GM06990 (cell line): Measurements from ENCODE around the gene CAMK1D.

Experiments used
- DNase-seq: peaks from one replicate; pipeline ENCODE4 v3.0.0-alpha.2; 2011; ENCODE audit not compliant: insufficient read length; ENCODE audit errors: extremely low read depth
- H3K27me3 ChIP-seq: replicated peaks from 2 replicates; pipeline ENCODE4 v1.6.0; 2011; ENCODE audit warnings: low read length; ENCODE audit not compliant: control insufficient read depth, insufficient read depth
- H3K36me3 ChIP-seq: 2 replicates; pipeline ENCODE4 v1.5.1; 2011; ENCODE audit warnings: low read length; ENCODE audit not compliant: control insufficient read depth, insufficient read depth
- H3K4me3 ChIP-seq: replicated peaks from 2 replicates; pipeline ENCODE4 v1.5.1; 2011; ENCODE audit warnings: low read depth, mild to moderate bottlenecking, control low read depth, low read length
- TF ChIP-seq, protein P1 (sequence below): IDR thresholded peaks from 2 replicates; pipeline ENCODE4 v1.5.1; 2011; ENCODE audit warnings: low read length, control low read depth, mild to moderate bottlenecking, inconsistent platforms; ENCODE audit not compliant: insufficient read depth, poor library complexity, severe bottlenecking

The CAMK1D gene

DNA sequence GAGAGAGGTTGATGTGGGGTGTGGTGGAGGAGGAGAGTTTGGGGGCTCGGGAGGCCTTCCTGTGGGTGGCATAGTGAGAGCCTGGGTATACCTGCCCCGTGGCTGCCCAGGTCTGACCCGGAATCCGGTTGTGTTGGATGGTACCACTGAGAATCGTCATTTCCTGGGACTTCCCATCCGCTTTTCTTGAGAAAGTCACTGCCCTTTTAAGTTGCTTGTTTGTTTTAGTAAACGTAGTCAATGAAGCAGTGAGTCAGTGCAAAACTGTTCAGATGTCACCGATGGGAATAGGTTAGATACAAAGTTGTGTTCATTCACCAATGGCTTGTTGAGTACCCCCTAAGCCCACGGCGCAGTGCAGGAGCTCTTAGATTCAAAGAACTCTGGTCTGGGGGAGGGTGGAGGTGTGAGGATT is 285.8 kb downstream of the CAMK1D start:
- no peaks in the 10 kb centered on the region; the same call in 1 of the 2 replicates for H3K36me3 ChIP-seq
- TF ChIP-seq, protein P1, sequence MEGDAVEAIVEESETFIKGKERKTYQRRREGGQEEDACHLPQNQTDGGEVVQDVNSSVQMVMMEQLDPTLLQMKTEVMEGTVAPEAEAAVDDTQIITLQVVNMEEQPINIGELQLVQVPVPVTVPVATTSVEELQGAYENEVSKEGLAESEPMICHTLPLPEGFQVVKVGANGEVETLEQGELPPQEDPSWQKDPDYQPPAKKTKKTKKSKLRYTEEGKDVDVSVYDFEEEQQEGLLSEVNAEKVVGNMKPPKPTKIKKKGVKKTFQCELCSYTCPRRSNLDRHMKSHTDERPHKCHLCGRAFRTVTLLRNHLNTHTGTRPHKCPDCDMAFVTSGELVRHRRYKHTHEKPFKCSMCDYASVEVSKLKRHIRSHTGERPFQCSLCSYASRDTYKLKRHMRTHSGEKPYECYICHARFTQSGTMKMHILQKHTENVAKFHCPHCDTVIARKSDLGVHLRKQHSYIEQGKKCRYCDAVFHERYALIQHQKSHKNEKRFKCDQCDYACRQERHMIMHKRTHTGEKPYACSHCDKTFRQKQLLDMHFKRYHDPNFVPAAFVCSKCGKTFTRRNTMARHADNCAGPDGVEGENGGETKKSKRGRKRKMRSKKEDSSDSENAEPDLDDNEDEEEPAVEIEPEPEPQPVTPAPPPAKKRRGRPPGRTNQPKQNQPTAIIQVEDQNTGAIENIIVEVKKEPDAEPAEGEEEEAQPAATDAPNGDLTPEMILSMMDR: no peak
- no peak for DNase-seq
- no peaks in the 10 kb centered on the region for H3K27me3 ChIP-seq
- peak overlapping the region; percentile 53 for H3K4me3 ChIP-seq

DNA sequence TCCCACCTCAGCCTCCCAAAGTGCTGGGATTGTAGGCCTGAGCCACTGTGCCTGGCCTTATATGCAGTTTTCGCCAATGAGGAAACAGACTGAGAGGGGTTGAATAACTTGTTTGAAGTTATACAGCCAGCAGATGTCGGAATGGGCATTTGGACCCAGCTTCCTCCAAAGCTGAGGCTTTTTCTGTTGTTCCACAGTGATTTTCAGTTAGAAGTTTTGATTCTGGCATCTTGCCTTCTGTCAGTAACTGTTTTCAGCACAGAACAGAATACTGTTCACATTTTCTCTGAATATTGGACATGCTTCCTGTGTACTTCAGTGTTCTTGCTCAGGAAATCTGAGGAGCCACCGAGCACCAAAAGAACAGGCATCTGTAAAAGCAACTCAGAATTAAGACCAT is 287.2 kb downstream of the CAMK1D start:
- no peaks in the 10 kb centered on the region for H3K27me3 ChIP-seq
- TF ChIP-seq, protein P1: no peak
- H3K4me3 ChIP-seq: no peak overlapping the region
- no peak for DNase-seq
- no peaks in the 10 kb centered on the region; the same call in 1 of the 2 replicates for H3K36me3 ChIP-seq

DNA sequence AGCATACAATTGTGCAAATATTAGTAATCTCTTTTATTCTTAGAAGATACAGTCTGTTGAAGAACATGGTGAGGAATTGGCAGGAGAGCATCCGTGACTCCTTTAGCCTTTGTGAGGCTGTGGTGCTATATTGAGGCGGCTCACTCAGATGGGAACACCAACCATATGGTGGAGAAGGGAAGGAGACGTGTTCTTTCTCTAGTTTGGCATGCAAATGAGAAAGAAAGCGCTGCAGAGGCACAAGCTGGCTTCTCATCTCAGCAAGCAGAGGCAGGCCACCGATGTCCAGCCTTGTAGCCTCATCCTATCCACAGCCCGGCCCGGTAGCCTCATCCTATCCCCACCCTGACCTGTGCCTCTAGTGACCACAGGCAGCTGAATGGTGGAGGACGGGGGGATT is 288.3 kb downstream of the CAMK1D start:
- no peaks in the 10 kb centered on the region; the same call in 1 of the 2 replicates for H3K36me3 ChIP-seq
- no peak overlapping the region for H3K4me3 ChIP-seq
- DNase-seq: no peak
- TF ChIP-seq, protein P1: no peak
- H3K27me3 ChIP-seq: no peaks in the 10 kb centered on the region

DNA sequence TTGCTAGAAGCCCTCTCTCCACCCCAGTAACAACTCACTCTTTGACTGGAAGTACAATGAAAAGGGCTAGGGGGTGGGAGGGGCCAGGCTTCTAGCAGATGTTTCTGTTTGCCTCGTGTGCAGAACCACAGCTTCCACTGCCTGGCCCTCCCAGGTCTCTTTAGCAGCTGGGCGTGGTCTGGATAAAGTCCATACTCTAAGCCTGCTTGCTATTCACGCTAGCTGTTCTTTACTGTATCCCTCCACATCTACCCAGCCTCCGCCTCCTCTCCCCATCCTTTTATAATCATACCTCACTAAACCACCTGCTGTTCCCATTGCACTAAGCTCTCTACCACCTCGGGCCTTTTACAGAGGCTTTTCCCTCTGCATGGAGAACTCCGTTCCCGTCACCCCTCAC is 288.8 kb downstream of the CAMK1D start:
- TF ChIP-seq, protein P1: no peak
- DNase-seq: no peak
- Histone ChIP-seq H3K27me3 (no peaks in the 10 kb centered on the region), H3K4me3 (no peak overlapping the region), H3K36me3 (no peaks in the 10 kb centered on the region; the same call in 1 of the 2 replicates)

DNA sequence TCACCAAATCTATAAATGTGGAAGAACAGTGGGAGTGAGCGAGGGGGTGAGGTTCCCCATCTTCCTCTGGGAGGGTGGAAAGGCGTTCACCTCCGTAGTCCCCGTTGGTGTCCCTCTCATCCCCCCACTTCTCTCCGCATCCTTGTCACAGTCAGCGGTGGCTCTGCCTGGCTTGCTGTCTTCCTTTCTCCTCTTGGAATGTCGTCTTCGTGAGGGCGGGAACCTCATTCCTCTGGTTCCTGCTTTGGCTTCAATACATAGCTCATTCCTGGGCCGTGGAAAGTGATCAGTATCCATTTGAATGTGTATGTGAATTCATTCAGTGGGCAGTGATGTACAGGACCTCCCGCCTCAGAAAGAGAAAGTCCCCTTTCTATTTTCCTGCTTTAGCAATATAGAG is 289.4 kb downstream of the CAMK1D start:
- Histone ChIP-seq H3K4me3 (no peak overlapping the region), H3K27me3 (no peaks in the 10 kb centered on the region), H3K36me3 (no peaks in the 10 kb centered on the region)
- TF ChIP-seq, protein P1: no peak
- DNase-seq: no peak
